Central memory CD8-positive, alpha-beta T cell (primary cell): ENCODE data around the gene ABCB7.
"Not testable (repeated sequence)": the region's sequence is repeated elsewhere in the genome, so short reads cannot be mapped to it uniquely, and the experiment has no call there.

Experiments
- ATAC-seq: fragments of 150-1000 bp; cut with Tn5 transposase; replicated peaks from 2 replicates; pipeline ENCODE4 v1.10.0; 2022; ENCODE audit warnings: mild to moderate bottlenecking, moderate FRiP score, moderate number of reproducible peaks; ENCODE audit not compliant: poor library complexity, severe bottlenecking; ENCODE audit errors: extremely low read depth
- DNase-seq, 2 donors: peaks; one replicate each; pipeline ENCODE4 v3.0.0; 2021; ENCODE audit warnings: low spot score in 2 of 2
- H3K27ac Mint-ChIP-seq: one replicate; pipeline ENCODE4 v1.8.0; 2022; ENCODE audit warnings: low read depth, mild to moderate bottlenecking, moderate library complexity, mixed read lengths
- H3K27me3 Mint-ChIP-seq: one replicate; pipeline ENCODE4 v1.8.0; 2022; ENCODE audit warnings: mixed read lengths
- H3K36me3 Mint-ChIP-seq: one replicate; pipeline ENCODE4 v1.8.0; 2022; ENCODE audit warnings: mild to moderate bottlenecking, moderate library complexity, mixed read lengths; ENCODE audit not compliant: insufficient read depth
- H3K4me1 Mint-ChIP-seq: one replicate; pipeline ENCODE4 v1.8.0; 2022; ENCODE audit warnings: mixed read lengths
- H3K4me3 Mint-ChIP-seq: one replicate; pipeline ENCODE4 v1.8.0; 2022; ENCODE audit warnings: mild to moderate bottlenecking, moderate library complexity, mixed read lengths
- H3K9me3 Mint-ChIP-seq: one replicate; pipeline ENCODE4 v1.8.0; 2022; ENCODE audit warnings: mixed read lengths

Gene ABCB7

GRCh38 chrX:75071334-75071733, 84.7 kb downstream of the ABCB7 start:
- ATAC-seq = no peak
- DNase-seq = no peak
- Mint-ChIP-seq H3K4me3 (no peak overlapping the region), H3K36me3 (peaks cover 14% of the 10 kb centered on the region), H3K27ac (no peak overlapping the region), H3K4me1 (no peaks in the 10 kb centered on the region), H3K27me3 (no peaks in the 10 kb centered on the region), H3K9me3 (no peaks in the 10 kb centered on the region)

GRCh38 chrX:75067931-75068330, 88.2 kb downstream of the ABCB7 start:
- Mint-ChIP-seq H3K36me3 (peaks cover 12% of the 10 kb centered on the region), H3K4me3 (no peak overlapping the region), H3K27me3 (no peaks in the 10 kb centered on the region), H3K9me3 (no peaks in the 10 kb centered on the region), H3K27ac (no peak overlapping the region), H3K4me1 (no peaks in the 10 kb centered on the region)
- no peak for DNase-seq
- ATAC-seq = no peak

GRCh38 chrX:75061701-75062100, 94.4 kb downstream of the ABCB7 start:
- DNase-seq = no peak

GRCh38 chrX:75051047-75051446, 105.0 kb downstream of the ABCB7 start:
- ATAC-seq (no peak), DNase-seq (no peak)
- peaks cover 5% of the 10 kb centered on the region for H3K36me3 Mint-ChIP-seq
- H3K4me3 Mint-ChIP-seq = no peak overlapping the region
- no peaks in the 10 kb centered on the region for H3K4me1 Mint-ChIP-seq
- no peaks in the 10 kb centered on the region for H3K9me3 Mint-ChIP-seq
- no peaks in the 10 kb centered on the region for H3K27me3 Mint-ChIP-seq
- no peak overlapping the region for H3K27ac Mint-ChIP-seq

More at GRCh38 chrX:75061701-75062100, 94.4 kb downstream of the ABCB7 start:
- Mint-ChIP-seq H3K36me3 (peaks cover 2% of the 10 kb centered on the region), H3K27me3 (no peaks in the 10 kb centered on the region), H3K9me3 (no peaks in the 10 kb centered on the region), H3K4me3 (no peak overlapping the region), H3K4me1 (no peaks in the 10 kb centered on the region), H3K27ac (no peak overlapping the region)
- no peak for ATAC-seq

- no peaks in the 10 kb centered on the region for H3K9me3 Mint-ChIP-seq
- no peak overlapping the region for H3K4me3 Mint-ChIP-seq
- ATAC-seq = no peak
- DNase-seq = no peak
- H3K27ac Mint-ChIP-seq = no peak overlapping the region
- H3K4me1 Mint-ChIP-seq = no peaks in the 10 kb centered on the region
- no peaks in the 10 kb centered on the region for H3K36me3 Mint-ChIP-seq
- no peaks in the 10 kb centered on the region for H3K27me3 Mint-ChIP-seq
Observed at GRCh38 chrX:75045369-75045768, 110.7 kb downstream of the ABCB7 start.

GRCh38 chrX:75044142-75044541, 111.9 kb downstream of the ABCB7 start:
- H3K27ac Mint-ChIP-seq, H3K36me3 Mint-ChIP-seq, H3K4me1 Mint-ChIP-seq, ATAC-seq, H3K4me3 Mint-ChIP-seq, H3K9me3 Mint-ChIP-seq, DNase-seq, H3K27me3 Mint-ChIP-seq: not testable (repeated sequence)

GRCh38 chrX:75038925-75039324, 117.2 kb downstream of the ABCB7 start:
- Mint-ChIP-seq H3K9me3 (peaks cover 8% of the 10 kb centered on the region), H3K36me3 (peaks cover 2% of the 10 kb centered on the region), H3K27me3 (no peaks in the 10 kb centered on the region), H3K4me3 (no peak overlapping the region), H3K4me1 (no peaks in the 10 kb centered on the region), H3K27ac (no peak overlapping the region)
- ATAC-seq = no peak
- DNase-seq = no peak
